ENCODE measurements around the gene DNASE1L3.

- TF ChIP-seq CTCF (IDR thresholded peaks at IDR 0.05) (no peak), POLR2A (IDR thresholded peaks at IDR 0.05) (no peak), POLR2AphosphoS5 (IDR thresholded peaks at IDR 0.05) (no peak)
Measured at GRCh38 chr3:58164906-58165821, 45.6 kb downstream of the DNASE1L3 start.

All from gastroesophageal sphincter (tissue), 3 donors.